ENCODE data around the gene KCTD5.

KCTD5 gene

GRCh38 chr16:2737238-2737605, 54.9 kb downstream of the KCTD5 start:
- POLR2A ChIA-PET = no interaction called here
- DNase-seq (ENCODE audit: low read depth, low spot score) = no peak
- no peak overlapping the region for H3K4me3 ChIP-seq (ENCODE audit: low read depth, low read length)
- no peak for TF ChIP-seq CTCF (IDR thresholded peaks at IDR 0.05; ENCODE audit: insufficient read depth, low read length, missing control alignments)
- CTCF ChIA-PET = no interaction called here

GRCh38 chr16:2737895-2738418, 55.6 kb downstream of the KCTD5 start:
- TF ChIP-seq CTCF (IDR thresholded peaks at IDR 0.05; ENCODE audit: insufficient read depth, low read length, missing control alignments) = no peak
- DNase-seq (ENCODE audit: low read depth, low spot score) = no peak
- CTCF ChIA-PET = interaction anchor here (1.5 kb wide), 1 partner anchor 14 kb away, joined by 3 read pairs; no protein-coding TSS in a partner anchor
- H3K4me3 ChIP-seq (ENCODE audit: low read depth, low read length) = no peak overlapping the region
- POLR2A ChIA-PET = no interaction called here

GRCh38 chr16:2738615-2739014, 56.3 kb downstream of the KCTD5 start:
- H3K4me3 ChIP-seq (ENCODE audit: low read depth, low read length) = no peak overlapping the region
- no peak for DNase-seq (ENCODE audit: low read depth, low spot score)
- CTCF ChIA-PET = interaction anchor here (1.2 to 1.5 kb wide), 2 partner anchors 12 to 14 kb away, joined by 3 read pairs; no protein-coding TSS in a partner anchor
- no peak for TF ChIP-seq CTCF (IDR thresholded peaks at IDR 0.05; ENCODE audit: insufficient read depth, low read length, missing control alignments)
- POLR2A ChIA-PET = no interaction called here

GRCh38 chr16:2739625-2740430, 57.5 kb downstream of the KCTD5 start:
- no peak for DNase-seq (ENCODE audit: low read depth, low spot score)
- no peak overlapping the region for H3K4me3 ChIP-seq (ENCODE audit: low read depth, low read length)
- ChIA-PET CTCF (interaction anchor here (1.2 to 1.8 kb wide), 4 partner anchors 11 to 187 kb away, joined by 3 to 4 read pairs (median 3); no protein-coding TSS in a partner anchor), POLR2A (no interaction called here)
- TF ChIP-seq CTCF (IDR thresholded peaks at IDR 0.05; ENCODE audit: insufficient read depth, low read length, missing control alignments) = no peak

- CTCF ChIA-PET = interaction anchor here (1.4 to 1.8 kb wide), 2 partner anchors 13 to 186 kb away, joined by 3 to 4 read pairs; no protein-coding TSS in a partner anchor
- H3K4me3 ChIP-seq (ENCODE audit: low read depth, low read length) = no peak overlapping the region
- TF ChIP-seq CTCF (IDR thresholded peaks at IDR 0.05; ENCODE audit: insufficient read depth, low read length, missing control alignments) = no peak
- DNase-seq (ENCODE audit: low read depth, low spot score) = no peak
- POLR2A ChIA-PET = no interaction called here
Measured at GRCh38 chr16:2740476-2740875, 58.2 kb downstream of the KCTD5 start.

GRCh38 chr16:2741168-2741567, 58.8 kb downstream of the KCTD5 start:
- DNase-seq (ENCODE audit: low read depth, low spot score) = no peak
- TF ChIP-seq CTCF (IDR thresholded peaks at IDR 0.05; ENCODE audit: insufficient read depth, low read length, missing control alignments) = no peak
- POLR2A ChIA-PET = no interaction called here
- no peak overlapping the region for H3K4me3 ChIP-seq (ENCODE audit: low read depth, low read length)
- CTCF ChIA-PET = interaction anchor here (1.0 to 1.8 kb wide), 2 partner anchors 19 to 186 kb away, joined by 3 to 4 read pairs; no protein-coding TSS in a partner anchor

Measured in AG04449 (cell line).